ENCODE results near the gene BRPF3. TPM values are rescaled to one million over a fixed set of nuclear protein-coding genes. Genes with fewer than 3 reads are reported as not detected.

Gene BRPF3
- total RNA-seq, 3 donors from 2014 or later: 74.8 to 84.6 (median 75.9) TPM

DNA sequence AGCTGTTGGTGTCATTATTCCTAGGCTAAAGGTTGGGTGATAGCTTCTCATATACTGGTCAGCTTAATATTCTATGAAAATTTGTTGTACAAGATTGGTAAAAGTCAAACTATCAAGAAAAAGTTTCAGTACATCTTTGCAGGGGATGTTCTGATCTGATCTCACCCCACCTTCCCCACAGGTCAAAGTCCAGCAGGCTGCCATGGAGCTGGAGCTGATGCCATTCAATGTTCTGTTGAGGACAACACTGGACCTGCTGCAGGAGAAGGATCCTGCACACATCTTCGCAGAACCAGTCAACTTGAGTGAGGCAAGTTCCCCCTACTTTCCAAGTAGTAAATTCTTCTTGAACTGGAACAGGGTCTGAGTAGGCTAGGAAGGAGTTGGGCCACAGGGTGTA is 13.1 kb downstream of the BRPF3 start:
- H3K4me1 ChIP-seq (ENCODE audit: low read depth): peaks cover 17% of the 10 kb centered on the region
- H3K9me3 ChIP-seq: no peaks in the 10 kb centered on the region
- H3K4me3 ChIP-seq: no peak overlapping the region
- ATAC-seq: peak; percentile 35
- TF ChIP-seq, protein P1, sequence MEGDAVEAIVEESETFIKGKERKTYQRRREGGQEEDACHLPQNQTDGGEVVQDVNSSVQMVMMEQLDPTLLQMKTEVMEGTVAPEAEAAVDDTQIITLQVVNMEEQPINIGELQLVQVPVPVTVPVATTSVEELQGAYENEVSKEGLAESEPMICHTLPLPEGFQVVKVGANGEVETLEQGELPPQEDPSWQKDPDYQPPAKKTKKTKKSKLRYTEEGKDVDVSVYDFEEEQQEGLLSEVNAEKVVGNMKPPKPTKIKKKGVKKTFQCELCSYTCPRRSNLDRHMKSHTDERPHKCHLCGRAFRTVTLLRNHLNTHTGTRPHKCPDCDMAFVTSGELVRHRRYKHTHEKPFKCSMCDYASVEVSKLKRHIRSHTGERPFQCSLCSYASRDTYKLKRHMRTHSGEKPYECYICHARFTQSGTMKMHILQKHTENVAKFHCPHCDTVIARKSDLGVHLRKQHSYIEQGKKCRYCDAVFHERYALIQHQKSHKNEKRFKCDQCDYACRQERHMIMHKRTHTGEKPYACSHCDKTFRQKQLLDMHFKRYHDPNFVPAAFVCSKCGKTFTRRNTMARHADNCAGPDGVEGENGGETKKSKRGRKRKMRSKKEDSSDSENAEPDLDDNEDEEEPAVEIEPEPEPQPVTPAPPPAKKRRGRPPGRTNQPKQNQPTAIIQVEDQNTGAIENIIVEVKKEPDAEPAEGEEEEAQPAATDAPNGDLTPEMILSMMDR (IDR thresholded peaks at IDR 0.05): no peak
- intact Hi-C loops (cut with DNase I, micrococcal nuclease): no loop called here
- peaks cover 7% of the 10 kb centered on the region for H3K36me3 ChIP-seq (ENCODE audit: low read depth)
- DNase-seq: peak in 2 of 3 donors; percentile 69 to 70

DNA sequence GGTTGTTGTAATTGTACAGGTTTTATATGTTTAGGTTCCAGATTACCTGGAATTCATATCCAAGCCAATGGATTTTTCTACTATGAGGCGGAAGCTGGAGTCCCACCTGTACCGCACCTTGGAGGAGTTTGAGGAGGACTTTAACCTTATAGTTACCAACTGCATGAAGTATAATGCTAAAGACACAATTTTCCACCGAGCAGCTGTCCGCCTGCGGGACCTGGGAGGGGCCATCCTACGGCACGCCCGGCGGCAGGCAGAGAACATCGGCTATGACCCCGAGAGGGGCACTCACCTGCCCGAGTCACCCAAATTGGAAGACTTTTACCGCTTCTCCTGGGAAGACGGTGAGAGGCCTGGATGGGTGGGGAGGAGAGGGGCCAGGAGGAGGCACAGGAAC is 13.6 kb downstream of the BRPF3 start:
- Histone ChIP-seq H3K36me3 (ENCODE audit: low read depth) (peaks cover 7% of the 10 kb centered on the region), H3K9me3 (no peaks in the 10 kb centered on the region), H3K4me1 (ENCODE audit: low read depth) (peaks cover 17% of the 10 kb centered on the region), H3K4me3 (no peak overlapping the region)
- intact Hi-C loops (cut with DNase I, micrococcal nuclease): no loop called here
- ATAC-seq: peak; percentile 90
- TF ChIP-seq, protein P1 (IDR thresholded peaks at IDR 0.05): no peak
- peak; percentile 75 to 83 (median 82) for DNase-seq

DNA sequence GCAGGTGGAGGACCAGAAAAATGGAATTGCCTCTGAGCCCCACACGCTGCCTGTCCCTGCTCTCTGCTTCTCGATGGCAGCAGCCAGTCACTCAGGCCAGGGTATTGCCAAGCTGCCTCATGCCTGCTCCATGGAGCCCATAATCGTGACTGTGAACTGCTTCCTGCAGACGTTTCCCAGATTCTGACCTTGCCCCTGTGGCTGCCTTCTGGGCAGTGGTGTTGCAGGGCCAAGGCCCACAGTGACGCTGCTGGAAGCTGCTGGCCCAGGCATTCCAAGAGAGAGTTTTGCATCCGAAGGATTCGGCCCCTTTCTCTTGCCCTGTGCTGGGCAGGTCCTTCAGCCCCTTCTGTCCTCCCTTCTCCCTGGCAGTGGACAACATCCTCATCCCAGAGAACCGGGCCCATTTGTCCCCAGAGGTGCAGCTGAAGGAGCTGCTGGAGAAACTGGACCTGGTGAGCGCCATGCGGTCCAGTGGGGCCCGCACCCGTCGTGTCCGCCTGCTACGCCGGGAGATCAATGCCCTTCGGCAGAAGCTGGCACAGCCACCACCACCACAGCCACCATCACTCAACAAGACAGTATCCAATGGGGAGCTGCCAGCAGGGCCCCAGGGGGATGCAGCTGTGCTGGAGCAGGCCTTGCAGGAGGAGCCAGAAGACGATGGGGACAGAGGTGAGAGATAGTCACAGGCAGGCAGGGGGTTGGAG is 14.5 kb downstream of the BRPF3 start:
- intact Hi-C loops (cut with DNase I, micrococcal nuclease): no loop called here
- DNase-seq (no peak), ATAC-seq (peak; percentile 17)
- H3K9me3 ChIP-seq: no peaks in the 10 kb centered on the region
- no peak overlapping the region for H3K4me3 ChIP-seq
- TF ChIP-seq, protein P1 (IDR thresholded peaks at IDR 0.05): no peak
- peaks cover 20% of the 10 kb centered on the region for H3K4me1 ChIP-seq (ENCODE audit: low read depth)
- H3K36me3 ChIP-seq (ENCODE audit: low read depth): peaks cover 7% of the 10 kb centered on the region

DNA sequence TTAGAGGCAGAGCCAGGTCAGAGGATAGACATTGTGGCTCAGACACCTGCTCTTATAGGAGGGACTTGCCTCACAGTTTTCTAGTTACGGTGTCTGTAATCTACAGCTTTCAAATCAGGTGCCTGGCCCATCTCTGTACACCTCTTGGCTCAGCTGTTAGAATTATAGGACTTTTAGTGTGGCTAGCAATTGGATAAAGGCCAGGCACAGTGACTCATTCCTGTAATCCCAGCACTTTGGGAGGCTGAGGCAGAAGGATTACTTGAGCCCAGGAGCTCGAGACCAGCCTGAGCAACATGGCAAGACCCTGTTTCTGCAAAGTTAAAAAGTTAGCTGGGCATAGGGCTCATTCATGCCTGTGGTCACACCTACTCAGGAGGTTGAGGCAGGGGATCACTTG is 20.0 kb downstream of the BRPF3 start:
- TF ChIP-seq, protein P1 (IDR thresholded peaks at IDR 0.05): no peak
- peak in 1 of 3 donors; percentile 61 for DNase-seq
- intact Hi-C loops (cut with DNase I, micrococcal nuclease): no loop called here
- H3K4me3 ChIP-seq: no peak overlapping the region
- H3K4me1 ChIP-seq (ENCODE audit: low read depth): peaks cover 22% of the 10 kb centered on the region
- H3K9me3 ChIP-seq: no peaks in the 10 kb centered on the region
- ATAC-seq: peak; percentile 78
- H3K36me3 ChIP-seq (ENCODE audit: low read depth): peaks cover 6% of the 10 kb centered on the region

DNA sequence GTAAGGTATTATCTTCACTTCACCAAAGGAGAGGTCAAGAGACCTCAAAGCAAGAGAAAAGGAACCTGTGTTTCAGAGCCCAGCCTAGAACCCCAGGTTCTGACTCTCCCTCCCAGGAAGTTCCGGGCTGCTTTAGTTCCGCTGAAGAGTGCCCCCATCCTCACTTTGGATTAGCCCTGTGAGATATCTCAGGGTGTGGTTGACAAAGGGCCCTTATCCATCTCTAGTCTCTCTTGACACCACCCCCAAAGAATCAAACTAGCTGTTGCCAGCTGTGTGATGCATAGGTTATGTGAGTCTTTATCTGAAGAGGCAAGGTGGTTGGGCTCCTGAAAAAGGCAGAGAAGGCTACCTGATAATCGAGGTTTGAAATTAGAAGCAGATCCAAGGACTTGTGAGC is 20.6 kb downstream of the BRPF3 start:
- Histone ChIP-seq H3K36me3 (ENCODE audit: low read depth) (no peaks in the 10 kb centered on the region), H3K4me3 (no peak overlapping the region), H3K4me1 (ENCODE audit: low read depth) (peaks cover 25% of the 10 kb centered on the region), H3K9me3 (no peaks in the 10 kb centered on the region)
- DNase-seq: no peak
- intact Hi-C loops (cut with DNase I, micrococcal nuclease): no loop called here
- no peak for ATAC-seq
- TF ChIP-seq, protein P1 (IDR thresholded peaks at IDR 0.05): no peak

Measured in mucosa of descending colon (tissue), 3 donors.